Frontal cortex (tissue), 4 donors: ENCODE results near the gene MMAB. TPM values are rescaled to one million over a fixed set of nuclear protein-coding genes. Genes with fewer than 3 reads are reported as not detected.
"Not testable (repeated sequence)": the region's sequence is repeated elsewhere in the genome, so short reads cannot be mapped to it uniquely, and the experiment has no call there.

ENCODE experiments used
- DNase-seq, 2 donors: peaks; one replicate each; pipeline ENCODE4 v3.0.0; 2012; ENCODE audit warnings: low spot score in 2 of 2
- FAIRE-seq: peaks from 2 replicates; lab custom pipeline; 2012; peaks lifted over from hg19 to GRCh38; lab: Jason Lieb, UNC
- total RNA-seq: library from RNA; depleted of rRNA; stranded (reverse); fragments of >200 nt; gene quantifications from one replicate; pipeline ENCODE4 v1.2.3, GENCODE V29; 2014
- donor health status: control.
- donor health status: control.
- donor health status: control.

MMAB gene
- total RNA-seq, 1 donor from 2014 or later, result 13.9 TPM

- no peak for FAIRE-seq
- no peak for DNase-seq
These were observed 31.7 kb upstream of the MMAB start for GRCh38 chr12:109605016-109605415.

GRCh38 chr12:109604132-109604585 lies 30.9 kb upstream of the MMAB start:
- FAIRE-seq, result no peak
- no peak for DNase-seq

GRCh38 chr12:109602132-109602531 lies 28.8 kb upstream of the MMAB start:
- not testable (repeated sequence) for FAIRE-seq, DNase-seq

- DNase-seq (no peak), FAIRE-seq (no peak)
These were observed 28.3 kb upstream of the MMAB start for GRCh38 chr12:109601557-109601956.

DNA sequence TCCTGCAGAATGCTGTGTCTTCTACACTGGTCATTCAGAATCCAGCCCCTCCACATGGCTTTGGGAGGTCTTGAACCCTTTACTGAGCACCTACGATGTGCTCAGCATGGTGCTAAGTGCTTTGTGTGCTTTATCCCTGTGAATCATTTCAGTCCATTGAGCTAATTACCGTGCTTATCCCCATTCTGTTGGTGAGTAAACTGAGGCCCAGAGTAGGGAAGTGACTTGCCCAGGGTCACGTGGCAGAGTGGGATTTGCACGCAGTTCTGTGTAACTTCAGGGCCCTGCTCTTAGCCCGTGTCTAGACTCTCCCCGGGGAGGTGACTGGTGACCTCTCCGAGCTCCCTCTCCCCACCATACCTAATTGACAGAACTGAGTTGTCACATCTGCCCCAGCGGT lies 27.7 kb upstream of the MMAB start:
- DNase-seq, result no peak
- no peak for FAIRE-seq

DNA sequence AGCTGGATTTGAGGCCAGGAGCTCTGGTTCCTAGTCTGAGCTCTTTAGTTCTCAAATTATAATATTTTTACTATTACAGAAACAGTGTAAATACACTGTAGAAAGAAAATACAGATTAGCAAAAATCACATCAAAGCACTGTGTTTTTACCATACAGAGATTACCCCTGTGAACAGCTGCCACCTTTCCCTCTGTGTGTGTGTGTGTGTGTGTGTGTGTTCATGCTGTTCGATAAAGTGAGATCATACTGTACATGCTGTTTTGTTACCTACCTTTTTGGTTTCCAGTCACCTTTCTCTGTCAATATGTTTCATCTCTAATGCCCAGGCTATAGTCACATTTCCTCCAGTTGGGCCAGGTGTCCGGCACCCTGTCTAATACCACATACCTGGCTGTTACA lies 27.2 kb upstream of the MMAB start:
- DNase-seq (no peak), FAIRE-seq (no peak)

DNA sequence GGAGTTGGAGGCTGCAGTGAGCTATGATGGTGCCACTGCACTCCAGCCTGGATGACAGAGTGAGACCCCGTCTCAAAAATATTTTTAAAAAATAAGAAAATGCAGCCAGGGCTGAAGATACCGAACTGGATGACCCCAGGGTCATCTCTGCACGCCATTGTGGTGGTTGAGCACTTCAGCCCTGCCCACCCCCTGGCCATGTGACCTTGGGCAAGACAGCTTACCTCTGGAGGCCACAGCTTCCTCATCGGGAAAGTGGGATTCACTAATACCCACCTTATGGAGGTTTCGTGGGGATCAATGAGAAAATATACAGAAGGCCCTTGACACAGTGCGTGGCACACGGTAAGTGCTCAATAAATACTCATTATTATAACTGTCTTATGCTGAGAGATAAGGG lies 25.8 kb upstream of the MMAB start:
- no peak for DNase-seq
- FAIRE-seq, result no peak

DNA sequence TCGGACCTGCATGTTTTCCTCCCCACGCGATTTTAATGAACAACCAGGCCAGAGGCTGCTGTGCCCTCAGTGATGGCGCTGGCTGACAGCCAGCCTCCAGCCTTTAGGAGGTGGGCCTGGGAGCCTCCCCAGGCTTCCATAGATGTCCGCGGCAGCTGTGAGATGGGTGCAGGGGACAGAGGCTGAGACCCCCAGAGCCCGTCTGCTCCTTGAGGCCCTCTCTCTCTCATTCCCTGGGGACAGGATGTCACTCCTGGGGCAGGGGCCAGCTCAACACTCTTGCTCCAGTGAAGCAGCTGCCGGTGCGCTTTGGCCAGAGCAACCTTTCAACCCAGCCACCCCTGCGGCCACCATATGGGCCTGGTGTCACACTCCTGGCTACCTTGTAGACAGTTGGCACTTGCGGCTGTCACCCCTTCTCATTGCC lies 25.1 kb upstream of the MMAB start:
- no peak for DNase-seq
- FAIRE-seq, result no peak

DNA sequence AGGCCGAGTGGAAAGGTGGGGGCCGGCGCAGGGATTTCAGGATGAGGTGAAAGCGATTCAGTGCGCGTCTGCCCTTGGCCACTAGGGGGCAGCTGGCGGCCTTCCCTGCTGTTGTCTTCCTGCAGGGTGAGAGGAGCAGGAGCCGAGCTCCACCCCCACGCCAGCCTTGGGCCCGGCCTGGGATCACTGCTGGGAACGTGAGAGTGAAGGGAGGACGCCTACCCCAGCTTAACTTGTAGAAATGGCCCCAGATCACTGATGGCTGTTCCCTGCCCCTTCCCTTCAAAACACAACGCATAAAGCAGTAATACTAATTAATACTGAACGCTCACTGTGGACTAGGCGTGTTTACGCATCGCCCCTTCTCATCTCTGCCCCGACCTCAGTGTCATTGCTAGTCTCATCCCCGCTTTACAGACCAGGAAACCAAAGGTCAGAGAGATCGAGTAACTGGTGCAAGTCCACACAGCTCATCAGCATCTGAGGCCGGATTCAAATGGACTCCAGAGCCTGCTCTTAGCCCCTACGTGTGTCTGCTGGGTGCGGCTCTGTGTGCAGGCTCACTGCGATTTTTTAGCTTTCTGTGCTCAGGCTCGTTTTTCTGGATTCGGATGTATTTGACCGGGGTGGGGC lies 24.6 kb upstream of the MMAB start:
- DNase-seq (peak; percentile 80 to 94), FAIRE-seq (no peak)

DNA sequence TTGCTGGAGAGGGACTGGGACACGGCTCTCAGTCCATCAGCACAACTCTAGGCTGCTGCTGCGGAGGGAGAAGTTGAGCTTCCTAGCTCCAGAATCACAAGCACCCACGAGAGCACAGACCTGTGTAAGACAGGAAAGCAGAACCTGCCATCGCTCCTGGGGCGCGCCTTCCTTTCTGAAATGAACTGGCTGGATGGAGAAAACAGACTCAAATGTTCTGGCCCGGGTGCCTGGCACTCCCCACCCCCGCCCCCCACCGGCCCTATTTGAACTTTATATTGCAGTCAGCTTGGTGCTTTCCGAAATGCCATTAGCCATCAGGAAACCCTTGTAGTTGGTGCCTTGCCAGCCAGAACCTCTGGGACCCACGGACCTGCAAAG lies 24.1 kb upstream of the MMAB start:
- no peak for FAIRE-seq
- no peak for DNase-seq

DNA sequence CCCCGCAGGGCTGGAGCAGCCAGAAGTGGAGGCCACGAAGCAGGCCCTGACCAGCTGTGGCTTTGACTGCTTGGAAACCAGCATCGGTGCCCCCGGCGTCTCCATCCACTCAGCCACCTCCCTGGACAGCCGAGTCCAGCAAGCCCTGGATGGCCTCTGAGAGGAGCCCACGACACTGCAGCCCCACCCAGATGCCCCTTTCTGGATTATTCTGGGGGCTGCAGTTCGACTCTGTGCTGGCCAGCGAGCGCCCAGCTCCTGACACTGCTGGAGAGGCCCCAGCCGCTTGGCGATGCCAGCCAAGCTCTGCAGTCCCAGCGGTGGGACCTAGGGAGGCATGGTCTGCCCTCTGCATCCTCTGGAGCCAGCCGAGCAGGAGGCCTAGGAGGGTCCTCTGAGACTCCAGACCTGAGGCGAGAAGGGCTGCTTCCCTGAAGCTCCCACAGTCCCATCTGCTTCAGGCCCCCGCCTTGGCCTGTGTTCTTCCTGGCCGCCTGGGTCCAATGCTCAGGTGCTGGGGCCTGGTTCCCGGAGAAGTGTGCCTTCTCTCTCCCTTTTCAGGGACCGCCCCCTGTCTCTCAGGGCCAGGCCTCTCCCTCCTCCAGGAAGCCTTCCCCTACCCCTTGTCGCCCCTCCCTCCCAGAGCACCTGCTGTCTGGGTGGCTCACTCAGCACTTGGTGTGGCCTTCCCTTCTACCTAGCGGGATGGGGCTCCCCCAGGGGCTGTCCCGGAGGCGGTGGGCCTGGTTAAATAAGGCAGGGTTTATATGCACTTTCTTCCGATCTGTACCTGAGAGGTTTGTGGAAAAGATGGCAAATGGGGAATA lies 23.3 kb upstream of the MMAB start:
- no peak for DNase-seq
- FAIRE-seq, result no peak

- no peak for DNase-seq
- FAIRE-seq, result no peak
These were observed 22.1 kb upstream of the MMAB start for GRCh38 chr12:109595321-109595902.

- no peak for DNase-seq
- no peak for FAIRE-seq
These were observed 21.4 kb upstream of the MMAB start for GRCh38 chr12:109594556-109595317.

GRCh38 chr12:109592905-109593272 lies 19.6 kb upstream of the MMAB start:
- FAIRE-seq, result no peak
- no peak for DNase-seq

- FAIRE-seq, result no peak
These were observed 19.0 kb upstream of the MMAB start for GRCh38 chr12:109592195-109592904.

GRCh38 chr12:109591041-109591440 lies 17.7 kb upstream of the MMAB start:
- DNase-seq (no peak), FAIRE-seq (no peak)

More at GRCh38 chr12:109592195-109592904, 19.0 kb upstream of the MMAB start:
- DNase-seq, result no peak

- DNase-seq (no peak), FAIRE-seq (no peak)
These were observed 17.3 kb upstream of the MMAB start for GRCh38 chr12:109590566-109590965.

DNA sequence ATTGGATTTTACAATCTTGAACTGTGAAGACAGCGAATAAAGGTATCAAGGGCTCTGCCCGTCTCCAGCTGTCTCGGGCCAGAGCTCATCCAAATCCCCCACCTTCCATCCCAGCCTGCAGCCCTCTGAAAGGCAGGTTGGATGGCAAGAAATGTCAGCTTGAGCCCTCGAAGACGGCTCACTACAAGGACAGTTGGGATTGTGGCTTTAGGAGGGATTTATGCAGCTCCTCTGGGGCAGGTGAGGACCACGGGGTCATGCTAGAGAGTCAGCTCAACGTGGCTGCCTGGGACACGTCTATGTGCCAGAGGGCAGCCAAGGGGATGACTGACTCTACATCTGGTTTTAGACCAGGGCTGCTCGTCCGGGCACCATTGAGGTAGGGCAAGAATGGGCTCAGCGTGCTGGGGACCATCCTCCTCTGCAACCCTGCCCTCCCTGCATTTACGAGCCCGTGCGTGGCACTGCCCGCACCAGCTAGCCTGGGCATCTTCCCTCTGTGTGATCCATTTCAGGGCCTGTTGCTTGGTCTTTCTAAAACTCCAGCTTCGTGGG lies 16.5 kb upstream of the MMAB start:
- no peak for DNase-seq

DNA sequence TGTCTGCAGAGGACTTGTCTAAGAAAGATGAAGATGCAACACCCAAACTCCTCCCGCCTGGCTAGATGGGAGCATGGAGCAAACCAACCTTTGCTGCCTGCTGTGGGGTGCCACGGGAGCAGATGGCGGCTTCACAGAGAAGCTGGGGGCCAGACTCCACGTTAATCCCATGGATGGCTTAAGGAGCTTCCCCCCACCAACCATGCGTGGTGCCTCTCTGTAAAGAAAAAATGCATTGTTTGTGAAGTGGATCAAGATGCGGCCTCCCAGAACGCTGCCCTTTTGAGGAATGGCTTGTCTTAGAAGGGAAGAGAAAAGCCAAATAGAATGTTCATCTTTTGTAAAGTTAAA lies 15.9 kb upstream of the MMAB start:
- FAIRE-seq, result no peak
- no peak for DNase-seq

More for the DNA sequence above, 16.5 kb upstream of the MMAB start:
- no peak for FAIRE-seq
